Measurements from ENCODE around the gene CIROP.

CIROP gene

DNA sequence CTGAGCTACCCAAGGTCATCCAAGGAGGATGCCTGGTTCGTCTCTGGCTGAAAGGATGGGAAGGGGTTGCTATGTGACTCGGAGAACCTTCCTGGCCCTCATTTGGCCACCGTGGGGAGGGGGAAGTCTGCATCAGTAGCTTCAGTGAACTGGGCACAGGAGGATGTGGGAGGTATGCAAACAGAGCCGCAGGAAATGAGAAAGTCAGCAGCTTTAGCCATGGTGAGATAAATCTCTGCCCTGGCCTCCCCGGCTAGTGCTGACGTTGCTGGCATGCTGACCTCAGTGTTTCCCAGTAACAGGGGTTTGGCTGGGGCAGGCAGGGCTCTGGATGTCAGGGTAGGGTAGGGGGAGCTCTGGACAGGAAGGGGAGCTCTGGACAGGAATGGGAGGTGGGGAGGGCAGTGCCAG, 16.6 kb upstream of the CIROP start:
- H3K4me3 ChIP-seq (ENCODE audit: extremely low read depth, insufficient read depth, low read length, poor library complexity, severe bottlenecking), result no peak overlapping the region
- H3K4me1 ChIP-seq (ENCODE audit: control insufficient read depth, insufficient read depth, low read length, poor library complexity, severe bottlenecking), result peaks cover 22% of the 10 kb centered on the region
- no peaks in the 10 kb centered on the region for H3K9me3 ChIP-seq (ENCODE audit: control insufficient read depth, low read length)
- peak overlapping the region; percentile 89 for H3K27ac ChIP-seq (ENCODE audit: low read depth, low read length, severe bottlenecking)
- 38 to 41% methylated on average over 5 of the region's 6 CpGs for WGBS, 2 experiments (ENCODE audit: insufficient coverage in 2 of 2)
- H3K36me3 ChIP-seq (ENCODE audit: control insufficient read depth, insufficient read depth, low read length), result no peaks in the 10 kb centered on the region

DNA sequence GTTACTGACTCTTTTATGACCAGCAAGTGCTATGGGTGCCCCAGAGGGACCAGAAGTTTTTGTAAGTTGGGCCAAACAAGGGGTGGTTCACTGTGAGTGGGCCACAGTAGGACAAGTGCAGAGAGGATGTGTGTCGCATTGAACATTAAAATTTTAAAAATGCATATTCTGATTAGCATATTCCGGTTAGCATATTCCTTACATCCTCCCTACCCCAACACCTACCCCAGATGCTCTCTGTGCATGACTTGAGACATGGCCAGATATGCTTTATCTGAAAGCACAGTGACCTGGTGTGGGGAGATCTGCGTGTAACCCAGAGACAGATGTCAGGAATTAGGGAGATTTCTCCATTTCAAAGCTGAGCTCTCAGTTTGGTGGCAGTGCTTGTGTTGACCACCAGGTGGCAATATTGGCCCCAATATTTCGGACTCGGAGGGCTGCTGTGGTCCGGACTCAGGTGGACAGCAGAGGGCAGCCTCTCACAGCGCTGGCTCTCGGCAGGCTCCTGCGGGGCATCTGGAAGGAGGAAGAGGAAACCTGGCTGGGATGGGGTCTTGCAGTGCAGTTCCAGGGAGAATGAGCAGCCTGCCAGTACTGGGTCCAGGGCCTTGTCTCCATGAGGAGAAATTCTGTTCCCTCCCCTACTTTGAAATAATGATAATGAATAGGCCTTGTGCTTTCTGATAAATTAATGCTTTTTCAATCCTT, 15.9 kb upstream of the CIROP start:
- H3K27ac ChIP-seq (ENCODE audit: low read depth, low read length, severe bottlenecking), result peak overlapping the region; percentile 89
- H3K4me3 ChIP-seq (ENCODE audit: extremely low read depth, insufficient read depth, low read length, poor library complexity, severe bottlenecking), result no peak overlapping the region
- H3K9me3 ChIP-seq (ENCODE audit: control insufficient read depth, low read length), result no peaks in the 10 kb centered on the region
- WGBS, 2 experiments (ENCODE audit: insufficient coverage in 2 of 2), result 0 to 2% methylated on average over 7 of the region's 9 CpGs
- no peaks in the 10 kb centered on the region for H3K36me3 ChIP-seq (ENCODE audit: control insufficient read depth, insufficient read depth, low read length)
- H3K4me1 ChIP-seq (ENCODE audit: control insufficient read depth, insufficient read depth, low read length, poor library complexity, severe bottlenecking), result peaks cover 22% of the 10 kb centered on the region

DNA sequence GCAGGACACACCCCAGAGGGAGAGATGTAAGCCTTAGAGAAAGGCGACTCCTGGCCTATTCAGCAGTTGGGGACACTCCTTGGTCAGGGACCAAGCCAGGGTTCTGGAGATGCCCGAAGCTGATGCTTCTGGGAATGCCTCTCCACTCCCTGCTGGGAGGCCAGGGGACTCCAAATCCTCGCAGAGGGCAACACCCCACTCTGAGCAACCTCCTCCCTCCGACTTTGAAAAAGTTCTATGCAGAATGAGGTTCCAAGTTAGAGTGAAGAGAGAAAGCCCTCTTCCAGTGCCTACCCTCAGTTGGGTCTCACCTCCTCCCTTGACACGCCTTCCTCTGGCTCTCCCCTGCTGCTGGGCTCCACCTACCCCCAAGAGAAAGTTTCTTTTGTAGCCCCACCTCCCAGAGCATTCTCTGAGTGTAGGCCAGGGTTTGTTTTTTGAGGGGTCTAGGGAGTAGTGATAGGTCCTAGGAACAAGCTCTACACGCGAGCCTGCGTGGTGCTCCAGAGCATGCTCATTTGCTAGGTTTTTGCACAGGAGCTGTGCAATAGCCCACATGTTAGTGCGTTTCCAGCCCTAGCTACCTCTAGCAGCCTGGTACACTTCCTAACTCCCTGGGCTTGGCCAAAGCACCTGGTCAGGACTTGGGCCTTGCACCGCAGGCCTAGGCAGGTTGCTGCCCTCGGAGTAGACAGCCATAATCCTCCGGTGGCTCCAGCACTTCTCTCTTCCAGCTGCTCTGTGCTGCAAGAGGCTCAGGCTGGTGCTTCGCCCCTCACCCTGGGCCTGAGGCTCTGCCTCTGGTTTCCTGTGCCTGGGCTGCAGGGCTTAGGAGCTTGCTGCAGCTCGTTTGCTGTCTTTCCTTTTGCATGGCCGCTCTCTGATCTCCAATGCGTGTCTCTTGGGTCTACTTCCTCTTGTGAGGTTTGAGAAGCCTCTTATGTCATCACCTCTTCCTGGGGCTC, 14.9 kb upstream of the CIROP start:
- no peaks in the 10 kb centered on the region for H3K36me3 ChIP-seq (ENCODE audit: control insufficient read depth, insufficient read depth, low read length)
- WGBS, 2 experiments (ENCODE audit: insufficient coverage in 2 of 2), result 76 to 80% methylated on average over 13 to 16 of the region's 16 CpGs
- H3K27ac ChIP-seq (ENCODE audit: low read depth, low read length, severe bottlenecking), result no peak overlapping the region
- no peaks in the 10 kb centered on the region for H3K9me3 ChIP-seq (ENCODE audit: control insufficient read depth, low read length)
- H3K4me3 ChIP-seq (ENCODE audit: extremely low read depth, insufficient read depth, low read length, poor library complexity, severe bottlenecking), result no peak overlapping the region
- H3K4me1 ChIP-seq (ENCODE audit: control insufficient read depth, insufficient read depth, low read length, poor library complexity, severe bottlenecking), result peaks cover 31% of the 10 kb centered on the region

DNA sequence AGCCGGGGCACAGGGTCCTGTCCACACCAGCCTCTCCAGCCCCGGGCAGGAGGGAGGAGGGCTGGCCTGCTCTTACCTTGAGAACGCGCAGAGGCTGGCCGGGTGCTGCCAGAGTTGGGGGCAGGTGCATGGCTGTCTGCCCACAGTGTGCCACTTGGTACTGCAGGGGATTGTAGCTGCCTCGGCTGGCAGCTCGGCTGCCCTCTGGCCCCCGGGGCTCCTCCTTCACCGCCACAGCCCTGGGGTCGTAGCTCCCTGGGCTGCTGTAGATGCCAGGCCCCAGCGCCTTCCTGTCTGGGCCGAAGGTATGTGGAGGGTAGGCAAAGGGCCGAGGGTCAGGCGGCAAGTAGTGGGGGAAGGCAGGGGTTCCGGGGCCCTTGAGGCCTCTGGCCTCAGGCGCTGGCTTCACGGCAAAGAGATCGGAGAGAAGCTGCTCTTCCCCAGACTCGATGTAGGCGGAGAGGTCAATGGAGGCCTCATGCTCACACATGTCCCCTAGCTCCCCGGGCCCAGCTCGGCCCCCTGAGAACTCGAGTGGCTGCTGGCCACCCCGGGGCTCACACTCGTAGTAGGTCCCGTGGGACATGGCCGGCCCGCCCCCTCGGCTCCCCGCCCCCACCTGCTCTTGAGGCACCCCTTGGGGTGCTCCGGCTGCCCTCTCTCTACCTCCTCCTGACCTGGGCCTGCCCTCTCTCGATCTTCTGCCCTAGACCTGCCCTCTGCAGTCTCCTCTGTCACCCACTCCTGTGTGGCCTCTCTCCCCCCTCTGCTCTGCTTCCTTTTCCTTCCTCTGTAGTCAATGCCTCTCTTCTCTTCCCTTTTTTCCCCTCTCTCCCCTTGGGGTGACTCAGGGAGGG, 13.9 kb upstream of the CIROP start, which contains the start of gene CEBPE:
TSS of gene CEBPE (minus strand) at position 750 of the 857 bp plus-strand sequence. CDS start at position 586, 164 bp downstream.
- Histone ChIP-seq H3K4me1 (ENCODE audit: control insufficient read depth, insufficient read depth, low read length, poor library complexity, severe bottlenecking) (peaks cover 40% of the 10 kb centered on the region), H3K27ac (ENCODE audit: low read depth, low read length, severe bottlenecking) (no peak within 1 kb of the TSS), H3K9me3 (ENCODE audit: control insufficient read depth, low read length) (no peaks in the 10 kb centered on the region), H3K36me3 (ENCODE audit: control insufficient read depth, insufficient read depth, low read length) (no peaks in the 10 kb centered on the region), H3K4me3 (ENCODE audit: extremely low read depth, insufficient read depth, low read length, poor library complexity, severe bottlenecking) (no peak within 1 kb of the TSS)
- WGBS, 2 experiments (ENCODE audit: insufficient coverage in 2 of 2), result 92 to 94% methylated on average over 22 to 27 of the region's 32 CpGs

DNA sequence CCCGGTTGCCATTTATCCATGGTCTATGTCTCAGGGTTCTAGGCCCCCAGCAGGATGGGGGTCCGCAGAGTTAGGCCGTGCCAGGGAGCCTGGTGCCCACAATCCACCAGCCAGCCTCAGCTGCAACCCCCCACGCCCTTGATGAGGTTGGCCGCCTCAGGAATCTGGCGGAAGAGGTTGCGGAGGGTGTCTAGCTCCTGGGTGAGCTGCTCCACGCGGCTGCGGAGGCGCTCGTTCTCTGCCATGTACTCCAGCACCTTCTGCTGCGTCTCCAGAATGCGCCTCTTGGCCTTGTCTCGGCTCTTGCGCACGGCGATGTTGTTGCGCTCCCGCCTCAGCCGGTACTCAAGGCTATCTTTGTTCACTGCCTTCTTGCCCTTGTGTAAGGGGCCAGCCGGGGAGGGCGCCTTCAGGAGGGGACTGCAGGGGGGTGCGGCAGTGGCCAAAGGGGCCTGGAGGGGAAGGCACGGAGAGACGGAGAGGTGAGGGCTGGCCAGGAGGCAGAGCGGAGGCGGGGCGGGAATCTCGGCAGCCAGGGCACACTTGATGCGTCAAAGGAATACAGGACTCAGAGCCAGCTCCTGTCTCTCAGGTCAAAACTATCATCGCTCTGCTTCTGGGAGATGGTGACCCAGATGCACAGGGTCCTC, 12.7 kb upstream of the CIROP start:
- no peak overlapping the region for H3K4me3 ChIP-seq (ENCODE audit: extremely low read depth, insufficient read depth, low read length, poor library complexity, severe bottlenecking)
- H3K9me3 ChIP-seq (ENCODE audit: control insufficient read depth, low read length), result no peaks in the 10 kb centered on the region
- H3K36me3 ChIP-seq (ENCODE audit: control insufficient read depth, insufficient read depth, low read length), result no peaks in the 10 kb centered on the region
- peaks cover 52% of the 10 kb centered on the region for H3K4me1 ChIP-seq (ENCODE audit: control insufficient read depth, insufficient read depth, low read length, poor library complexity, severe bottlenecking)
- WGBS, 2 experiments (ENCODE audit: insufficient coverage in 2 of 2), result 93 to 97% methylated on average over 31 to 32 of the region's 32 CpGs
- H3K27ac ChIP-seq (ENCODE audit: low read depth, low read length, severe bottlenecking), result no peak overlapping the region

DNA sequence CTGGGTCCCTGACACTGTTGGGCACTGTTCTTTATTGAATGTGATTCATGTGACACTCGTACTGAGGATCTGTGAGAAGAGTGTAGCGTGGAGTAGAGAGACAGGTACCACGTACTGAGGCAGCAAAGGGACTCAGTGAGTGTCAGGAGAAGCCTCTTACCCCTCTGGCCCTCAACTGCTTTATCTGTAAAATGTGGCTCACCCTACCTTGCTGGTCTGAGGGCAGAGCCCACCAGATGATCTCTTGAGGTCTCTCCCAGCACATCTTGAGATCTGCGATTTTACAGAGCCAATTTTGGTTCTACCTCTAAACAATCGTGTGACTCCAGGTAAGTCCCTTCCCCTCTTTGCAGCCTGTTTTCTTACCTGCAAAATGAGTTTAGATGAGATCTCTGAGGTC, 11.1 kb upstream of the CIROP start:
- no peak overlapping the region for H3K27ac ChIP-seq (ENCODE audit: low read depth, low read length, severe bottlenecking)
- no peak overlapping the region for H3K4me3 ChIP-seq (ENCODE audit: extremely low read depth, insufficient read depth, low read length, poor library complexity, severe bottlenecking)
- no peaks in the 10 kb centered on the region for H3K36me3 ChIP-seq (ENCODE audit: control insufficient read depth, insufficient read depth, low read length)
- WGBS, 2 experiments (ENCODE audit: insufficient coverage in 2 of 2), result 82 to 96% methylated on average over 4 of the region's 5 CpGs
- H3K9me3 ChIP-seq (ENCODE audit: control insufficient read depth, low read length), result no peaks in the 10 kb centered on the region
- H3K4me1 ChIP-seq (ENCODE audit: control insufficient read depth, insufficient read depth, low read length, poor library complexity, severe bottlenecking), result peaks cover 41% of the 10 kb centered on the region

DNA sequence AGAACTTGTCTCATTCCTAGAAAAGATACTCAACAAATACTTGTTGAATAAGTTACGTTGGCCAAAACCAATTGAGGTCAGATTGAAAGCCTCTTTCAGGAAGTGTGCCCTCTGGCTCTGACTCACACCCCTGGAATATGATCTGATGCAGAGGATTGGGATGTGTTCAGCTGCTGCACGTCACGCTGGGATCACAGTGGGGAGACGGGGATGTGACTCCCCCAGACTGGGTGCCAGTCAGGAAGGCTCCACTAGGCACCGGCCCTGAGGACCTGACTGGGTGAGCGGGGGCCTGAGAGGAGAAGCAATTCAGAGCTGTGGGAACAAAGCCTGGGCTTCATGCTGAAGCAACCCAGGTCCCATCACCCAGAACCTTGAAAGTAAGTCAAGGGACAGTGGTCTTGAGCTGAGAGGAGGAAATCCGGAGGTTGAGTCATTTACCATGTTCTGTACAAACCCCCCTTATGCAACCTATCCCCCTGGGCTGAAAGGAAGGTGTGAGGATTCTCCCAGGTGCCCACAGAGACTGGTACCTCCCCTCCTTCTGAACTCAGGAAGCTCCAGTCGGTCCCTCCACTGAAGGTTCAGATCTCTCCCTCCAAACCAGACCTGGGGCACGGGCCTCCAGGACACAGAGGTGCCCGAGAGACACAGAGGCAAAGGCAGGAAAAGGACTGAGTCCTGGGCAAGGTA, 10.4 kb upstream of the CIROP start:
- H3K9me3 ChIP-seq (ENCODE audit: control insufficient read depth, low read length), result no peaks in the 10 kb centered on the region
- WGBS, 2 experiments (ENCODE audit: insufficient coverage in 2 of 2), result 82 to 88% methylated on average over 4 to 5 of the region's 10 CpGs
- H3K4me1 ChIP-seq (ENCODE audit: control insufficient read depth, insufficient read depth, low read length, poor library complexity, severe bottlenecking), result peaks cover 36% of the 10 kb centered on the region
- peak overlapping the region; percentile 10 for H3K27ac ChIP-seq (ENCODE audit: low read depth, low read length, severe bottlenecking)
- H3K4me3 ChIP-seq (ENCODE audit: extremely low read depth, insufficient read depth, low read length, poor library complexity, severe bottlenecking), result no peak overlapping the region
- no peaks in the 10 kb centered on the region for H3K36me3 ChIP-seq (ENCODE audit: control insufficient read depth, insufficient read depth, low read length)

DNA sequence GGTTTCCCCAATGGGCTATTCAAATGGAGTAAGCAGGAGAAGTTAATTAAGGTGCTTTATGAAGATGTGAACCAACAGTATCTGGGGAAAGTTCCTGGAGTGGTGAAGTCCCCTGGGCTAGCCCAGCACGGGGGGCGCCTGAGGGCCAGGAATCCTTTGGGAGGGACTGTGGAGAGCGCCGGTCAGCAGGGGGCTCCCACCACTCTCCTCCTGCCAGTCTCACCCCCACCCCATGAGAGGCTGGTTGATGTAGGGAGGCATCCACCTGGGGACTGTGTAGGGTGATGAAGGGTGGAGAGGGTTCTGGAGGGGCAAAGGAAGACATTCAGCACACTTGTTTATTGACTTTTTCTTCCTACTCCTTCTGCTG, 9.9 kb upstream of the CIROP start:
- Histone ChIP-seq H3K27ac (ENCODE audit: low read depth, low read length, severe bottlenecking) (peak overlapping the region; percentile 10), H3K36me3 (ENCODE audit: control insufficient read depth, insufficient read depth, low read length) (no peaks in the 10 kb centered on the region), H3K4me1 (ENCODE audit: control insufficient read depth, insufficient read depth, low read length, poor library complexity, severe bottlenecking) (peaks cover 31% of the 10 kb centered on the region), H3K9me3 (ENCODE audit: control insufficient read depth, low read length) (no peaks in the 10 kb centered on the region), H3K4me3 (ENCODE audit: extremely low read depth, insufficient read depth, low read length, poor library complexity, severe bottlenecking) (no peak overlapping the region)
- WGBS, 2 experiments (ENCODE audit: insufficient coverage in 2 of 2), result no CpG with 5 or more reads among the region's 4 CpGs

DNA sequence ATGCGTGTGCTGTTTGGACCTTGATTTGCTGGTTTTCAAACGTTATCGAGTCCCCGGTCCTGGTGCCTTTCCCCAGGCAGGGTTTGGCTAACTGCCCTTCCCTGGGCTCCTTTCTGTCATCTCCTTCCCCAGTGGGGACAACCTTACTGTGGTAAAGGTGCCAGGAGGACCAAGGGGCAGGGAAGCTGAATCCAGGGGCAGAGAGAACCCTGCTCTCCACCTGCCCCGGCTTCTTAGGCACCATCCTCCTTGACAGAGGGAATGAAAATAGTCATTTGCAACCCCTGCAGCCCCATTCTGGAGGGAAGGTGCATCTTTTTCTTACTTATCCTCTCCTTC, 9.3 kb upstream of the CIROP start:
- H3K4me3 ChIP-seq (ENCODE audit: extremely low read depth, insufficient read depth, low read length, poor library complexity, severe bottlenecking), result no peak overlapping the region
- H3K4me1 ChIP-seq (ENCODE audit: control insufficient read depth, insufficient read depth, low read length, poor library complexity, severe bottlenecking), result peaks cover 31% of the 10 kb centered on the region

More for the DNA sequence above, 9.3 kb upstream of the CIROP start:
- Histone ChIP-seq H3K9me3 (ENCODE audit: control insufficient read depth, low read length) (no peaks in the 10 kb centered on the region), H3K27ac (ENCODE audit: low read depth, low read length, severe bottlenecking) (no peak overlapping the region), H3K36me3 (ENCODE audit: control insufficient read depth, insufficient read depth, low read length) (no peaks in the 10 kb centered on the region)
- WGBS, 2 experiments (ENCODE audit: insufficient coverage in 2 of 2), result 70 to 80% methylated on average over 2 to 4 of the region's 5 CpGs

Data from mesodermal cell (in vitro differentiated cells).